Measurements from ENCODE around the gene FAM120B. TPM values are rescaled to one million over a fixed set of nuclear protein-coding genes. Genes with fewer than 3 reads are reported as not detected.
"Not testable (repeated sequence)": the region's sequence is repeated elsewhere in the genome, so short reads cannot be mapped to it uniquely, and the experiment has no call there.

FAM120B gene
- total RNA-seq, 2 donors from 2014 or later, result 25.1 to 28.5 TPM

GRCh38 chr6:170404036-170404435 lies 97.5 kb downstream of the FAM120B start:
- Histone ChIP-seq H3K4me3 (no peak overlapping the region), H3K27ac (no peak overlapping the region), H3K4me1 (no peaks in the 10 kb centered on the region), H3K9me3 (no peaks in the 10 kb centered on the region), H3K27me3 (no peaks in the 10 kb centered on the region), H3K36me3 (no peaks in the 10 kb centered on the region), H3K9ac (ENCODE audit: low read depth in 2 of 2, low read length in 2 of 2) (no peak overlapping the region)
- DNase-seq, result no peak
- intact Hi-C loops (cut with DNase I), result no loop called here
- no peak for TF ChIP-seq CTCF (IDR thresholded peaks at IDR 0.05)

- no peaks in the 10 kb centered on the region for H3K9me3 ChIP-seq
- no peak overlapping the region for H3K27ac ChIP-seq
- no peak for TF ChIP-seq CTCF (IDR thresholded peaks at IDR 0.05)
- no peak overlapping the region for H3K4me3 ChIP-seq
- no peak overlapping the region for H3K9ac ChIP-seq (ENCODE audit: low read depth in 2 of 2, low read length in 2 of 2)
- no peak for DNase-seq
- intact Hi-C loops (cut with DNase I), result no loop called here
- H3K27me3 ChIP-seq, result no peaks in the 10 kb centered on the region
- H3K4me1 ChIP-seq, result no peaks in the 10 kb centered on the region
- no peaks in the 10 kb centered on the region for H3K36me3 ChIP-seq
These were observed 98.1 kb downstream of the FAM120B start for GRCh38 chr6:170404697-170405096.

- no peak for TF ChIP-seq CTCF (IDR thresholded peaks at IDR 0.05)
- DNase-seq, result no peak
- Histone ChIP-seq H3K4me3 (no peak overlapping the region), H3K27ac (no peak overlapping the region), H3K36me3 (no peaks in the 10 kb centered on the region), H3K27me3 (no peaks in the 10 kb centered on the region), H3K9ac (ENCODE audit: low read depth in 2 of 2, low read length in 2 of 2) (no peak overlapping the region), H3K9me3 (no peaks in the 10 kb centered on the region), H3K4me1 (no peaks in the 10 kb centered on the region)
- intact Hi-C loops (cut with DNase I), result no loop called here
These were observed 98.9 kb downstream of the FAM120B start for GRCh38 chr6:170405311-170405975.

- Histone ChIP-seq H3K27me3 (no peaks in the 10 kb centered on the region), H3K9me3 (no peaks in the 10 kb centered on the region), H3K27ac (no peak overlapping the region), H3K9ac (ENCODE audit: low read depth in 2 of 2, low read length in 2 of 2) (no peak overlapping the region), H3K4me3 (no peak overlapping the region), H3K4me1 (no peaks in the 10 kb centered on the region), H3K36me3 (no peaks in the 10 kb centered on the region)
- intact Hi-C loops (cut with DNase I), result no loop called here
- DNase-seq, result no peak
- no peak for TF ChIP-seq CTCF (IDR thresholded peaks at IDR 0.05)
These were observed 100.6 kb downstream of the FAM120B start for GRCh38 chr6:170407200-170407599.

- Histone ChIP-seq H3K27me3 (no peaks in the 10 kb centered on the region), H3K4me3 (no peak overlapping the region), H3K9me3 (no peaks in the 10 kb centered on the region), H3K4me1 (no peaks in the 10 kb centered on the region), H3K36me3 (no peaks in the 10 kb centered on the region), H3K27ac (no peak overlapping the region), H3K9ac (ENCODE audit: low read depth in 2 of 2, low read length in 2 of 2) (no peak overlapping the region)
- no peak for TF ChIP-seq CTCF (IDR thresholded peaks at IDR 0.05)
- DNase-seq, result no peak
- intact Hi-C loops (cut with DNase I), result no loop called here
These were observed 101.4 kb downstream of the FAM120B start for GRCh38 chr6:170407932-170408331.

GRCh38 chr6:170409746-170410145 lies 103.2 kb downstream of the FAM120B start:
- H3K27ac ChIP-seq; H3K4me3 ChIP-seq; intact Hi-C loops (cut with DNase I); H3K4me1 ChIP-seq; H3K27me3 ChIP-seq; H3K36me3 ChIP-seq; H3K9me3 ChIP-seq; H3K9ac ChIP-seq (ENCODE audit: low read depth in 2 of 2, low read length in 2 of 2); DNase-seq: not testable (repeated sequence)
